ENCODE results near the gene TSPAN18. TPM values are rescaled to one million over a fixed set of nuclear protein-coding genes. Genes with fewer than 3 reads are reported as not detected.

Gene TSPAN18
- total RNA-seq, 1 donor from 2014 or later: 717 TPM

DNA sequence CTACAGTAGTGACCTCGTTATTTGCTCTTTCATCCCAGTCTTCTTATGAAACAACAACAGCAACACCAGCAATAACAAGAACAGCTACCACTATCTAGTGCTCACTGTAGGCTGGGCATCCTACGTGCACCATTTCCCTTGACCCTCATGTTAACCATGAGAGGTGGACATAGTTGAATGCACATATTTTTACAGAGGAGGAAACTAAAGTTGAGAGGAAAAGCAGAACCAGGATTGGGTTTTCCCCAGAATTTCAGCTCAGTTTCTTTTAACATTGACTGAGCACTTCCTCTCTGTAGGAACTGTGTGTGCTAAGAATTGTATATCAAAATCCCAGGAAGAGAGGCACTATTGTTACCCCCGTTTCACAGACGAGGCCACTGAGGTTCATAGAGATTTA, 39.4 kb upstream of the TSPAN18 start:
- Mint-ChIP-seq H3K9me3 (ENCODE audit: unreplicated experiment) (no peaks in the 10 kb centered on the region), H3K36me3 (ENCODE audit: low read depth, unreplicated experiment) (no peaks in the 10 kb centered on the region), H3K4me3 (ENCODE audit: unreplicated experiment) (no peak overlapping the region), H3K27ac (ENCODE audit: unreplicated experiment) (no peak overlapping the region), H3K4me1 (ENCODE audit: unreplicated experiment) (peaks cover 17% of the 10 kb centered on the region), H3K27me3 (ENCODE audit: unreplicated experiment) (no peaks in the 10 kb centered on the region)
- DNase-seq (ENCODE audit: low spot score): no peak
- TF ChIP-seq, protein P1, sequence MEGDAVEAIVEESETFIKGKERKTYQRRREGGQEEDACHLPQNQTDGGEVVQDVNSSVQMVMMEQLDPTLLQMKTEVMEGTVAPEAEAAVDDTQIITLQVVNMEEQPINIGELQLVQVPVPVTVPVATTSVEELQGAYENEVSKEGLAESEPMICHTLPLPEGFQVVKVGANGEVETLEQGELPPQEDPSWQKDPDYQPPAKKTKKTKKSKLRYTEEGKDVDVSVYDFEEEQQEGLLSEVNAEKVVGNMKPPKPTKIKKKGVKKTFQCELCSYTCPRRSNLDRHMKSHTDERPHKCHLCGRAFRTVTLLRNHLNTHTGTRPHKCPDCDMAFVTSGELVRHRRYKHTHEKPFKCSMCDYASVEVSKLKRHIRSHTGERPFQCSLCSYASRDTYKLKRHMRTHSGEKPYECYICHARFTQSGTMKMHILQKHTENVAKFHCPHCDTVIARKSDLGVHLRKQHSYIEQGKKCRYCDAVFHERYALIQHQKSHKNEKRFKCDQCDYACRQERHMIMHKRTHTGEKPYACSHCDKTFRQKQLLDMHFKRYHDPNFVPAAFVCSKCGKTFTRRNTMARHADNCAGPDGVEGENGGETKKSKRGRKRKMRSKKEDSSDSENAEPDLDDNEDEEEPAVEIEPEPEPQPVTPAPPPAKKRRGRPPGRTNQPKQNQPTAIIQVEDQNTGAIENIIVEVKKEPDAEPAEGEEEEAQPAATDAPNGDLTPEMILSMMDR (IDR thresholded peaks at IDR 0.05; ENCODE audit: unreplicated experiment): no peak

DNA sequence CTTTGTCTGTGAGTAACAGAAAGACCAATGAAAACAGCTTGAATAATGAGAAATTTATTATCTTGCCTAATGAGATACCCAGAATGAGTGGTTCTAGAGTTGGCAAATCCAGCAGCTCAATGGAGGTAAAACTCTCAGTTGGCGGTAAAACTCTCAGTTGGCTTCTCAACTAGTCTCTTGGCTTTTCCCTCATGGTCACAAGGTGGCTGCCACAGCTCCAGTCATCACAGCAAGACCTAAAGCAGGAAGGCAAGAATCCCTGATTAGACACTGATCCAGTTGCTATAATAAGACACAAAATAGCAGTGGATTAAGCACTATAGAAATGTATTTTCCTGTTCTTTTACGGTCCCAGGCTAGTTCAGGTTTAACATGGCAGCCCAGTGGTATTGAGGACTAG, 37.5 kb upstream of the TSPAN18 start:
- Mint-ChIP-seq H3K27me3 (ENCODE audit: unreplicated experiment) (no peaks in the 10 kb centered on the region), H3K4me3 (ENCODE audit: unreplicated experiment) (no peak overlapping the region), H3K27ac (ENCODE audit: unreplicated experiment) (no peak overlapping the region), H3K36me3 (ENCODE audit: low read depth, unreplicated experiment) (no peaks in the 10 kb centered on the region), H3K9me3 (ENCODE audit: unreplicated experiment) (no peaks in the 10 kb centered on the region), H3K4me1 (ENCODE audit: unreplicated experiment) (peaks cover 16% of the 10 kb centered on the region)
- DNase-seq (ENCODE audit: low spot score): no peak
- TF ChIP-seq, protein P1 (IDR thresholded peaks at IDR 0.05; ENCODE audit: unreplicated experiment): no peak

DNA sequence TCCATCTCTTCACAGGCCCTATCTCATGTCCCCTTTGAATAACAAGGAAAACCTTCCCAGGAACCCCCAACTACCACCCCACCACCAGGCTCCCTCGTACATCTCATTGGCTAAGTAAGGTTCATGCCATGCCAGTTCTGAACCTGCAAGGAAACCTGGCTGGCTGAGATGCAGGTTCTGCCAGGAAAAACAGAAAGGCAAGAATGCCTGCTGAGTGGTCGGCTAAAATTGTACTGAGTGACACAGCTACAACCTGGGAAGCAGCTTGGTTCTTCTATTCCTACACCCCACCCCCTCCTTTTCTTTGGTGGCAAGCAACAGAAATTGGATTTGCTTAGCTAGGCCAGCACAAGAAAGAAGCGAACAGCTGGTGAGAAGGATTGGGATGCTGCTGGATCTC, 36.1 kb upstream of the TSPAN18 start:
- Mint-ChIP-seq H3K27ac (ENCODE audit: unreplicated experiment) (no peak overlapping the region), H3K9me3 (ENCODE audit: unreplicated experiment) (no peaks in the 10 kb centered on the region), H3K4me3 (ENCODE audit: unreplicated experiment) (no peak overlapping the region), H3K36me3 (ENCODE audit: low read depth, unreplicated experiment) (no peaks in the 10 kb centered on the region), H3K4me1 (ENCODE audit: unreplicated experiment) (peaks cover 16% of the 10 kb centered on the region), H3K27me3 (ENCODE audit: unreplicated experiment) (no peaks in the 10 kb centered on the region)
- DNase-seq (ENCODE audit: low spot score): no peak
- TF ChIP-seq, protein P1 (IDR thresholded peaks at IDR 0.05; ENCODE audit: unreplicated experiment): no peak

DNA sequence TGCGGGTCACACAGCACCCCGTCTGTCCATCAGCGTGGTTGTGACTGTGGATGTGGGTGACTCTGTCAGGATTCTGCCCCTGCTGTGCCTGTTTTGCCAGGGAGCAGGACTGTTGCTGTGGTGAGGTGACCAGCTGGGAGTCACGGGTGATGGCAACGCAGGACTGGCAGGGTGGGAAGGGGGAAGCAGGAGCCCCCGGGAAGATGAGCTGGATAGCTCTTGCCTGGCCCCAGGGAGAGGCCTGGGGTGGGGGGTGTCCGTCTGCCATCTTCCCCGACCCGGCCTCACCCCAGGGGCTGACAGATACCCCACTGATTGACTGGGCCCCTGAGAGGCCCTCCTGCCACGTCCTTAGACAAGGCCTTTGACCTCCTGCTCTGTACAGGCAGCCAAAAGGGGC, 34.3 kb upstream of the TSPAN18 start:
- Mint-ChIP-seq H3K4me1 (ENCODE audit: unreplicated experiment) (peaks cover 14% of the 10 kb centered on the region), H3K27ac (ENCODE audit: unreplicated experiment) (no peak overlapping the region), H3K9me3 (ENCODE audit: unreplicated experiment) (no peaks in the 10 kb centered on the region), H3K4me3 (ENCODE audit: unreplicated experiment) (no peak overlapping the region), H3K36me3 (ENCODE audit: low read depth, unreplicated experiment) (no peaks in the 10 kb centered on the region), H3K27me3 (ENCODE audit: unreplicated experiment) (no peaks in the 10 kb centered on the region)
- TF ChIP-seq, protein P1 (IDR thresholded peaks at IDR 0.05; ENCODE audit: unreplicated experiment): no peak
- DNase-seq (ENCODE audit: low spot score): no peak

DNA sequence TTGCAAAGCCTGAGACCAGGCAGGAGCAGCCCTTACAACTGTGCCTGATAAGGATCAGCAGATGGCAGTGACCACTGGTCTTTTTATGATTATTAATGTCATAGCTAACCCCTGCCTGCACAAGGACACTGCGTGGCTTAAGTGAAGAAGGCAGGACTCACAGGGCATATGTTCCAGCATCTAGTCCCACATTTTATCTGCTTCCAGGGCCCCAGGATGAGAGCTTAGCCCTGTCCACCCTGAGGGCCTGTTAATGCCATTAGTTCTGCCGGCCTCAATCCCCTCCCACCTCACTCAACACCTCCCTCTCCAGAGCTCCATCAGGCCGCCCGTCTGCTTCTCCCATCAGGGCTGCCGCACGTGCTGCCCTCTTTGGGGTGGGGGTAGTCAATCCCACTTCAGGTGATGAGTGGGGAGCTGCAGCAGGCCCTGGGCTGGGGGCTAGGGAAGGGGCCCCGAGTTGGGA, 33.1 kb upstream of the TSPAN18 start:
- H3K9me3 Mint-ChIP-seq (ENCODE audit: unreplicated experiment): no peaks in the 10 kb centered on the region
- H3K27me3 Mint-ChIP-seq (ENCODE audit: unreplicated experiment): no peaks in the 10 kb centered on the region
- peaks cover 5% of the 10 kb centered on the region for H3K4me1 Mint-ChIP-seq (ENCODE audit: unreplicated experiment)
- TF ChIP-seq, protein P1 (IDR thresholded peaks at IDR 0.05; ENCODE audit: unreplicated experiment): no peak
- H3K36me3 Mint-ChIP-seq (ENCODE audit: low read depth, unreplicated experiment): no peaks in the 10 kb centered on the region
- H3K4me3 Mint-ChIP-seq (ENCODE audit: unreplicated experiment): no peak overlapping the region
- H3K27ac Mint-ChIP-seq (ENCODE audit: unreplicated experiment): no peak overlapping the region
- no peak for DNase-seq (ENCODE audit: low spot score)
